OCI-LY1 (cell line): Measurements from ENCODE around the gene TUBGCP5.

ENCODE experiments used
- H2AFZ ChIP-seq: fragments of 200-600 bp; sonication (generic), shearing (Covaris generic); 2 replicates; pipeline ENCODE4 v1.6.0; 2014; ENCODE audit warnings: antibody characterized with exemption, mild to moderate bottlenecking, low read length
- H3F3A ChIP-seq: fragments of 200-600 bp; sonication (generic), shearing (Covaris generic); 2 replicates; pipeline ENCODE4 v1.6.0; 2014; ENCODE audit warnings: mild to moderate bottlenecking, antibody characterized with exemption, low read length, moderate library complexity; ENCODE audit not compliant: insufficient read depth
- H3K27ac ChIP-seq: fragments of 200-600 bp; sonication (generic); 2 replicates; pipeline ENCODE4 v1.5.1; 2014; ENCODE audit warnings: low read length, mixed run types, mild to moderate bottlenecking, low read depth; ENCODE audit not compliant: poor library complexity, severe bottlenecking
- H3K27me3 ChIP-seq: fragments of 200-600 bp; sonication (generic); 2 replicates; pipeline ENCODE4 v1.6.0; 2014; ENCODE audit warnings: antibody characterized with exemption, mild to moderate bottlenecking, low read length, moderate library complexity; ENCODE audit not compliant: insufficient read depth
- H3K36me3 ChIP-seq: fragments of 200-600 bp; sonication (generic); 2 replicates; pipeline ENCODE4 v1.6.1; 2014; ENCODE audit warnings: mild to moderate bottlenecking, antibody characterized with exemption, low read length, moderate library complexity, mixed read lengths; ENCODE audit not compliant: insufficient read depth
- H3K4me1 ChIP-seq: fragments of 200-600 bp; sonication (generic); 2 replicates; pipeline ENCODE4 v1.5.1; 2014; ENCODE audit warnings: mild to moderate bottlenecking, low read length, moderate library complexity; ENCODE audit not compliant: insufficient read depth, severe bottlenecking
- H3K4me2 ChIP-seq: fragments of 200-600 bp; sonication (generic), shearing (Covaris generic); 2 replicates; pipeline ENCODE4 v1.6.1; 2014; ENCODE audit warnings: low read length
- H3K4me3 ChIP-seq: fragments of 200-600 bp; sonication (generic); 2 replicates; pipeline ENCODE4 v1.5.1; 2014; ENCODE audit warnings: low read length, low read depth, mild to moderate bottlenecking, mixed read lengths; ENCODE audit not compliant: poor library complexity, severe bottlenecking
- H3K79me2 ChIP-seq: fragments of 200-600 bp; shearing (Covaris generic); 2 replicates; pipeline ENCODE4 v1.6.1; 2016; ENCODE audit warnings: mixed run types, low read length, mixed read lengths; ENCODE audit not compliant: insufficient read depth
- H3K9ac ChIP-seq: fragments of 200-600 bp; sonication (generic), shearing (Covaris generic); 2 replicates; pipeline ENCODE4 v1.6.1; 2014; ENCODE audit warnings: mild to moderate bottlenecking, low read length, mixed read lengths
- H3K9me2 ChIP-seq: fragments of 200-600 bp; sonication (generic), shearing (Covaris generic); 2 replicates; pipeline ENCODE4 v1.6.1; 2014; ENCODE audit warnings: low read depth, mild to moderate bottlenecking, low read length, mixed read lengths
- H3K9me3 ChIP-seq: fragments of 200-600 bp; shearing (Covaris generic); 2 replicates; pipeline ENCODE4 v1.6.1; 2014; ENCODE audit warnings: low read length, mixed read lengths
- H4K20me1 ChIP-seq: fragments of 200-600 bp; sonication (generic), shearing (Covaris generic); 2 replicates; pipeline ENCODE4 v1.6.0; 2016; ENCODE audit warnings: mild to moderate bottlenecking, low read length; ENCODE audit not compliant: insufficient read depth
- CTCF ChIP-seq: fragments of 200-600 bp; sonication (generic), shearing (Covaris generic); IDR thresholded peaks from 2 replicates; pipeline ENCODE4 v1.5.1; 2017; ENCODE audit warnings: mild to moderate bottlenecking, antibody characterized with exemption, low read length, moderate library complexity, mixed read lengths
- EZH2 ChIP-seq: fragments of 200-600 bp; sonication (generic), shearing (Covaris generic); IDR thresholded peaks from 2 replicates; pipeline ENCODE4 v1.8.0; 2017; ENCODE audit warnings: borderline replicate concordance, mixed run types, mild to moderate bottlenecking, antibody characterized with exemption, low read length, moderate library complexity, mixed read lengths

TUBGCP5 gene

GRCh38 chr15:22961762-22962161, 77.6 kb downstream of the TUBGCP5 start:
- Histone ChIP-seq H3K4me2 (no peak overlapping the region), H3K4me3 (no peak overlapping the region), H3K9ac (no peak overlapping the region), H3K4me1 (no peaks in the 10 kb centered on the region), H3K79me2 (no peaks in the 10 kb centered on the region), H3K36me3 (no peaks in the 10 kb centered on the region), H3F3A (no peaks in the 10 kb centered on the region), H2AFZ (no peak overlapping the region), H3K27ac (no peak overlapping the region), H4K20me1 (no peaks in the 10 kb centered on the region), H3K9me3 (no peaks in the 10 kb centered on the region), H3K27me3 (no peaks in the 10 kb centered on the region; the same call in 1 of the 2 replicates), H3K9me2 (no peaks in the 10 kb centered on the region)
- TF ChIP-seq CTCF (no peak), EZH2 (no peak)

- no peaks in the 10 kb centered on the region for H3K36me3 ChIP-seq
- TF ChIP-seq EZH2 (no peak), CTCF (no peak)
- H3F3A ChIP-seq: no peaks in the 10 kb centered on the region
- no peak overlapping the region for H3K27ac ChIP-seq
- no peak overlapping the region for H3K4me3 ChIP-seq
- H2AFZ ChIP-seq: no peak overlapping the region
- no peaks in the 10 kb centered on the region for H3K9me3 ChIP-seq
- no peaks in the 10 kb centered on the region for H3K4me1 ChIP-seq
- H3K27me3 ChIP-seq: no peaks in the 10 kb centered on the region; the same call in 1 of the 2 replicates
- H3K9ac ChIP-seq: no peak overlapping the region
- H3K4me2 ChIP-seq: no peak overlapping the region
- H3K79me2 ChIP-seq: no peaks in the 10 kb centered on the region
- H3K9me2 ChIP-seq: no peaks in the 10 kb centered on the region
- no peaks in the 10 kb centered on the region for H4K20me1 ChIP-seq
Observed at GRCh38 chr15:22960556-22960955, 78.8 kb downstream of the TUBGCP5 start.

GRCh38 chr15:22960126-22960525, 79.2 kb downstream of the TUBGCP5 start:
- Histone ChIP-seq H3K4me2 (no peak overlapping the region), H3K36me3 (no peaks in the 10 kb centered on the region), H3K4me3 (no peak overlapping the region), H4K20me1 (no peaks in the 10 kb centered on the region), H3K27me3 (peaks cover 2% of the 10 kb centered on the region; the same call in 1 of the 2 replicates), H2AFZ (no peak overlapping the region), H3K9ac (no peak overlapping the region), H3K4me1 (no peaks in the 10 kb centered on the region), H3F3A (no peaks in the 10 kb centered on the region), H3K27ac (no peak overlapping the region), H3K9me3 (no peaks in the 10 kb centered on the region), H3K79me2 (no peaks in the 10 kb centered on the region), H3K9me2 (no peaks in the 10 kb centered on the region)
- no peak for TF ChIP-seq CTCF
- no peak for TF ChIP-seq EZH2
